Tibial nerve (tissue), 4 donors: ENCODE data around the gene TTC33. TPM values are rescaled to one million over a fixed set of nuclear protein-coding genes. Genes with fewer than 3 reads are reported as not detected.

Experiments
- DNase-seq, 2 donors: peaks; one replicate each; pipeline ENCODE4 v3.0.0-alpha.2; 2019; ENCODE audit warnings: low spot score in 2 of 2
- H3K27ac ChIP-seq, 4 donors: fragments of 200-600 bp; sonication (generic) in 3 of 4; one replicate each; pipeline ENCODE4 v1.5.1; 2017 to 2019; ENCODE audit warnings: mild to moderate bottlenecking in 1 of 4
- H3K27me3 ChIP-seq, 2 donors: fragments of 200-600 bp; sonication (generic) in 1 of 2; one replicate each; pipeline versions ENCODE4 v1.5.1 to v1.6.0; 2017 to 2019
- H3K36me3 ChIP-seq, 3 donors: fragments of 200-600 bp; sonication (generic); one replicate each; pipeline ENCODE4 v1.5.1; 2018 to 2019
- H3K4me1 ChIP-seq, 4 donors: fragments of 200-600 bp; sonication (generic) in 3 of 4; one replicate each; pipeline ENCODE4 v1.5.1; 2017 to 2019
- H3K4me3 ChIP-seq, 4 donors: fragments of 200-600 bp; sonication (generic) in 3 of 4; one replicate each; pipeline ENCODE4 v1.5.1; 2017 to 2019; ENCODE audit warnings: mild to moderate bottlenecking in 1 of 4, moderate library complexity in 1 of 4
- H3K9me3 ChIP-seq, 4 donors: fragments of 200-600 bp; sonication (generic) in 3 of 4; one replicate each; pipeline ENCODE4 v1.5.1; 2017 to 2019
- EP300 ChIP-seq, 2 donors: sonication (generic); formaldehyde crosslinking; IDR thresholded peaks; one replicate each; pipeline ENCODE4 v1.6.1; 2017; ENCODE audit warnings: antibody characterized with exemption in 2 of 2, mild to moderate bottlenecking in 1 of 2
- POLR2A ChIP-seq, 2 donors: fragments of 450-650 bp; IDR thresholded peaks; one replicate each; pipeline ENCODE4 v1.6.1; 2017; ENCODE audit warnings: antibody characterized with exemption in 2 of 2, mild to moderate bottlenecking in 2 of 2, moderate library complexity in 2 of 2
- WGBS, 2 donors: methylation state at CpG; one replicate each; pipeline ENCODE4 v1.1.5; 2018; 5-methylcytosine and 5-hydroxymethylcytosine counted together
- total RNA-seq, 4 donors: library from RNA; depleted of rRNA; stranded (reverse); fragments of >200 nt; gene quantifications; one replicate each; pipeline ENCODE4 v1.1.0, GENCODE V29; 2016
- TF ChIP-seq, protein P1 (sequence below), 5 experiments: fragments of 200-600 bp in 3 of 5; fragments of 450-650 bp in 2 of 5; sonication (generic) in 3 of 5; IDR thresholded peaks; one replicate each; pipeline ENCODE4 v1.5.1; 2016 to 2019; ENCODE audit warnings: antibody characterized with exemption in 5 of 5, mild to moderate bottlenecking in 3 of 5, moderate library complexity in 2 of 5

Gene TTC33
- total RNA-seq, 4 donors from 2014 or later = 11.4 to 27.1 (median 19.9) TPM

- Histone ChIP-seq H3K36me3 (no peaks in the 10 kb centered on the region), H3K27me3 (no peaks in the 10 kb centered on the region), H3K4me3 (no peak overlapping the region), H3K4me1 (no peaks in the 10 kb centered on the region), H3K9me3 (no peaks in the 10 kb centered on the region), H3K27ac (no peak overlapping the region)
- DNase-seq = no peak
- TF ChIP-seq, protein P1, sequence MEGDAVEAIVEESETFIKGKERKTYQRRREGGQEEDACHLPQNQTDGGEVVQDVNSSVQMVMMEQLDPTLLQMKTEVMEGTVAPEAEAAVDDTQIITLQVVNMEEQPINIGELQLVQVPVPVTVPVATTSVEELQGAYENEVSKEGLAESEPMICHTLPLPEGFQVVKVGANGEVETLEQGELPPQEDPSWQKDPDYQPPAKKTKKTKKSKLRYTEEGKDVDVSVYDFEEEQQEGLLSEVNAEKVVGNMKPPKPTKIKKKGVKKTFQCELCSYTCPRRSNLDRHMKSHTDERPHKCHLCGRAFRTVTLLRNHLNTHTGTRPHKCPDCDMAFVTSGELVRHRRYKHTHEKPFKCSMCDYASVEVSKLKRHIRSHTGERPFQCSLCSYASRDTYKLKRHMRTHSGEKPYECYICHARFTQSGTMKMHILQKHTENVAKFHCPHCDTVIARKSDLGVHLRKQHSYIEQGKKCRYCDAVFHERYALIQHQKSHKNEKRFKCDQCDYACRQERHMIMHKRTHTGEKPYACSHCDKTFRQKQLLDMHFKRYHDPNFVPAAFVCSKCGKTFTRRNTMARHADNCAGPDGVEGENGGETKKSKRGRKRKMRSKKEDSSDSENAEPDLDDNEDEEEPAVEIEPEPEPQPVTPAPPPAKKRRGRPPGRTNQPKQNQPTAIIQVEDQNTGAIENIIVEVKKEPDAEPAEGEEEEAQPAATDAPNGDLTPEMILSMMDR (IDR thresholded peaks at IDR 0.05) = no peak
- TF ChIP-seq EP300 (IDR thresholded peaks at IDR 0.05) (no peak), POLR2A (IDR thresholded peaks at IDR 0.05) (no peak)
These were observed 205.3 kb downstream of the TTC33 start for GRCh38 chr5:40550481-40550880.

GRCh38 chr5:40549616-40550015 is 206.1 kb downstream of the TTC33 start:
- DNase-seq = no peak
- WGBS, 2 donors = 0% methylated on average over 1 of the region's 1 CpG
- TF ChIP-seq, protein P1 (IDR thresholded peaks at IDR 0.05) = no peak
- TF ChIP-seq EP300 (IDR thresholded peaks at IDR 0.05) = no peak
- no peak for TF ChIP-seq POLR2A (IDR thresholded peaks at IDR 0.05)
- Histone ChIP-seq H3K4me3 (no peak overlapping the region), H3K9me3 (no peaks in the 10 kb centered on the region), H3K4me1 (no peaks in the 10 kb centered on the region), H3K36me3 (no peaks in the 10 kb centered on the region), H3K27ac (no peak overlapping the region), H3K27me3 (no peaks in the 10 kb centered on the region)

DNA sequence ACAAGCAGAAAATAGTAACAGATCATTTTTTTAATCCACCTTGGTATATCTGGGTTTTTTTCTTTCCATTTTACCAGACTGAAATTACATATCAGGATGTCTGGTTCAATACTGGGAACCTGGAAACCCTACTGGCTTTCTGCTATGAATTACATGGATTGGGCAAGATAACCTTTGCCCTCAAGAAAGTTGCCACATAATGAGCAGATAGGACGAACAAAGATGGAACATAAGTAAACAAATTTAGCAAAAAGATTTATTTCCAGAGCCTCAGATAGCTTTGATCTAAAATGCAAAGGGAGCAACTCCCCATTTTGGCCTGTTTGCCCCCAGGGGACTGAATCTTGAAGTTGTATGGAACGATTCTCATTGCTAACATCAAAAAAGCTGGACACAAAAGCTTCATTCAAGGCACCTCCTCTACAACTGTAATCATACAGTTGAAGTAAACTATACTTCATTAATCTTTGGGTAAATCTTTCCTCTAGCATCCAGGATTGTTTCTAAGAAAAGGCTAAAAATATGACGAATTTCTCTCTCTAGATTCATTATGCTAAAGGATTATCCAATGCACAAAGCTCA is 207.7 kb downstream of the TTC33 start:
- Histone ChIP-seq H3K27ac (no peak overlapping the region), H3K27me3 (no peaks in the 10 kb centered on the region), H3K4me1 (no peaks in the 10 kb centered on the region), H3K36me3 (no peaks in the 10 kb centered on the region), H3K4me3 (no peak overlapping the region), H3K9me3 (no peaks in the 10 kb centered on the region)
- WGBS, 2 donors = 36 to 39% methylated on average over 3 of the region's 3 CpGs
- DNase-seq = no peak
- no peak for TF ChIP-seq EP300 (IDR thresholded peaks at IDR 0.05)
- TF ChIP-seq POLR2A (IDR thresholded peaks at IDR 0.05) = no peak
- TF ChIP-seq, protein P1 (IDR thresholded peaks at IDR 0.05) = no peak

DNA sequence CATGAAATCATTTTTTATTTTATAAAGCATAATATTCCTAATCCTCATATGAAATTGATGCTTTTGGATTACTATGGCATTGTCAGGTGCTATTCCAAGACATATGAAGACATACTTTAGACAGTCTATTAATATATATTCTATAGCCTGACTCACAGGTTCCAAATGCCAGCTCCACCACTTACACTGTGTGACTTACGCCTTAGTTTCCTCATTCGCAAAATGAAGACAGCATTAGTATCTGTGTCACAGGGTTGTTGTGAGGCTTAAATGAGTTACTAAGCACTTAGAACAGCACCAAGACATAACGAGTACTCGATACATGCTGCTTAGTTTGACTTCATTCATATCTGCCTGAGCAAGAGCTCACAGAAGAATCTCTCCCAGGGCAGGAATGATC is 208.2 kb downstream of the TTC33 start:
- Histone ChIP-seq H3K4me3 (no peak overlapping the region), H3K4me1 (no peaks in the 10 kb centered on the region)
- 89 to 91% methylated on average over 4 of the region's 4 CpGs for WGBS, 2 donors

DNA sequence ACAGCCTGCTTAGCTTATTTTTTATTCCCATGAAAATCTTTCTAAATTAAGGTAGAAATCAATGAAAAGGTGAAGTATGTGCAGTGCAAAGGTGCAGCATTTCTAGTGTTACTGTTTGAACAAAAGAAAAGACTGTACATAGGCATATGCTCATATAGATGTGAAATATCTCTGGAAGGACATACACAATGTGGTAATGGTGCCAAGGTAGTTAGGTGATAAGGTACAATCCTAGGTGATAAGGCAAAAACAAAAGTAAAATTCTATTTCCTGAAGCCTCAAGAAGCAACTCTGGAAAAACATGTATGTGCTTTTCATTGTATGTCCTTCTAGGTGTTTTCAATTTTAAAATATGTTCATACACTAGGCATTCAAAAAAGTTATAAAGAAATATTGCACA is 215.5 kb downstream of the TTC33 start:
- no peak for DNase-seq
- Histone ChIP-seq H3K36me3 (no peaks in the 10 kb centered on the region), H3K4me3 (no peak overlapping the region), H3K27me3 (no peaks in the 10 kb centered on the region), H3K4me1 (no peaks in the 10 kb centered on the region), H3K9me3 (no peaks in the 10 kb centered on the region), H3K27ac (no peak overlapping the region)
- TF ChIP-seq POLR2A (IDR thresholded peaks at IDR 0.05) (no peak), EP300 (IDR thresholded peaks at IDR 0.05) (no peak)
- TF ChIP-seq, protein P1 (IDR thresholded peaks at IDR 0.05) = no peak

More for the DNA sequence above, 208.2 kb downstream of the TTC33 start:
- no peaks in the 10 kb centered on the region for H3K36me3 ChIP-seq
- no peak overlapping the region for H3K27ac ChIP-seq
- TF ChIP-seq, protein P1 (IDR thresholded peaks at IDR 0.05) = no peak
- no peak for TF ChIP-seq EP300 (IDR thresholded peaks at IDR 0.05)
- TF ChIP-seq POLR2A (IDR thresholded peaks at IDR 0.05) = no peak
- H3K9me3 ChIP-seq = no peaks in the 10 kb centered on the region
- DNase-seq = no peak
- H3K27me3 ChIP-seq = no peaks in the 10 kb centered on the region
